HEK293 (cell line): ENCODE measurements around the gene PLEKHJ1.

Source experiments
- GLI4 ChIP-seq: fragments of 450-650 bp; formaldehyde crosslinking; IDR thresholded peaks from 2 replicates; pipeline ENCODE4 v1.5.1; 2016; ENCODE audit warnings: missing biosample characterization, missing genetic modification characterization
- KLF16 ChIP-seq: fragments of 450-650 bp; formaldehyde crosslinking; IDR thresholded peaks from 2 replicates; pipeline ENCODE4 v1.5.1; 2017; ENCODE audit warnings: missing biosample characterization, missing genetic modification characterization
- KLF7 ChIP-seq: fragments of 450-650 bp; formaldehyde crosslinking; IDR thresholded peaks from 2 replicates; pipeline ENCODE4 v1.5.1; 2016; ENCODE audit warnings: missing biosample characterization, missing genetic modification characterization, borderline replicate concordance
- PBX3 ChIP-seq: sonication (generic); formaldehyde crosslinking; IDR thresholded peaks from 2 replicates; pipeline ENCODE4 v1.8.1; 2022; ENCODE audit warnings: mild to moderate bottlenecking, moderate library complexity, missing genetic modification reagents
- PRDM6 ChIP-seq: fragments of 450-650 bp; formaldehyde crosslinking; IDR thresholded peaks from 2 replicates; pipeline ENCODE4 v1.5.1; 2017; ENCODE audit warnings: missing biosample characterization, missing genetic modification characterization
- SETDB1 ChIP-seq: IDR thresholded peaks from one replicate; pipeline ENCODE4 v1.6.1; 2017; ENCODE audit warnings: mild to moderate bottlenecking, low read length, moderate library complexity, mixed read lengths; ENCODE audit not compliant: insufficient read length
- SP2 ChIP-seq: fragments of 450-650 bp; formaldehyde crosslinking; IDR thresholded peaks from 2 replicates; pipeline ENCODE4 v1.5.1; 2016; ENCODE audit warnings: missing biosample characterization, missing genetic modification characterization
- SP3 ChIP-seq: fragments of 450-650 bp; formaldehyde crosslinking; IDR thresholded peaks from 2 replicates; pipeline ENCODE4 v1.5.1; 2016; ENCODE audit warnings: missing biosample characterization, missing genetic modification characterization
- ZBTB17 ChIP-seq: fragments of 450-650 bp; formaldehyde crosslinking; IDR thresholded peaks from 2 replicates; pipeline ENCODE4 v1.5.1; 2016; ENCODE audit warnings: missing biosample characterization, missing genetic modification characterization
- ZBTB6 ChIP-seq: fragments of 450-650 bp; formaldehyde crosslinking; IDR thresholded peaks from 2 replicates; pipeline ENCODE4 v1.5.1; 2017; ENCODE audit warnings: missing biosample characterization, missing genetic modification characterization
- ZFP37 ChIP-seq: fragments of 450-650 bp; formaldehyde crosslinking; IDR thresholded peaks from 2 replicates; pipeline ENCODE4 v1.5.1; 2016; ENCODE audit warnings: missing biosample characterization, missing genetic modification characterization
- ZIC2 ChIP-seq: fragments of 450-650 bp; formaldehyde crosslinking; IDR thresholded peaks from 2 replicates; pipeline ENCODE4 v1.5.1; 2016; ENCODE audit warnings: missing biosample characterization, missing genetic modification characterization
- ZNF121 ChIP-seq: fragments of 450-650 bp; formaldehyde crosslinking; IDR thresholded peaks from 2 replicates; pipeline ENCODE4 v1.5.1; 2016; ENCODE audit warnings: missing biosample characterization, missing genetic modification characterization
- ZNF146 ChIP-seq: fragments of 450-650 bp; formaldehyde crosslinking; IDR thresholded peaks from 2 replicates; pipeline ENCODE4 v1.5.1; 2016; ENCODE audit warnings: missing biosample characterization, missing genetic modification characterization
- ZNF2 ChIP-seq: fragments of 450-650 bp; formaldehyde crosslinking; IDR thresholded peaks from 2 replicates; pipeline ENCODE4 v1.5.1; 2016; ENCODE audit warnings: missing biosample characterization, missing genetic modification characterization
- ZNF239 ChIP-seq: fragments of 450-650 bp; formaldehyde crosslinking; IDR thresholded peaks from 2 replicates; pipeline ENCODE4 v1.5.1; 2016; ENCODE audit warnings: missing biosample characterization, missing genetic modification characterization
- ZNF302 ChIP-seq: fragments of 450-650 bp; formaldehyde crosslinking; IDR thresholded peaks from 2 replicates; pipeline ENCODE4 v1.5.1; 2016; ENCODE audit warnings: missing biosample characterization, missing genetic modification characterization, low read depth
- ZNF394 ChIP-seq: fragments of 450-650 bp; formaldehyde crosslinking; IDR thresholded peaks from 2 replicates; pipeline ENCODE4 v1.5.1; 2016; ENCODE audit warnings: missing biosample characterization, missing genetic modification characterization, mild to moderate bottlenecking, moderate library complexity, borderline replicate concordance
- ZNF404 ChIP-seq: fragments of 450-650 bp; formaldehyde crosslinking; IDR thresholded peaks from 2 replicates; pipeline ENCODE4 v1.5.1; 2017; ENCODE audit warnings: missing biosample characterization, missing genetic modification characterization
- ZNF449 ChIP-seq: fragments of 450-650 bp; formaldehyde crosslinking; IDR thresholded peaks from 2 replicates; pipeline ENCODE4 v1.5.1; 2017; ENCODE audit warnings: missing biosample characterization, mild to moderate bottlenecking, missing genetic modification characterization, moderate library complexity
- ZNF571 ChIP-seq: fragments of 450-650 bp; formaldehyde crosslinking; IDR thresholded peaks from 2 replicates; pipeline ENCODE4 v1.5.0; 2017; ENCODE audit warnings: missing biosample characterization, missing genetic modification characterization
- ZNF610 ChIP-seq: fragments of 450-650 bp; formaldehyde crosslinking; IDR thresholded peaks from 2 replicates; pipeline ENCODE4 v1.5.1; 2016; ENCODE audit warnings: missing biosample characterization, missing genetic modification characterization, borderline replicate concordance
- ZNF654 ChIP-seq: fragments of 450-650 bp; formaldehyde crosslinking; IDR thresholded peaks from 2 replicates; pipeline ENCODE4 v1.5.1; 2016; ENCODE audit warnings: low read depth, missing biosample characterization, missing genetic modification characterization
- ZNF692 ChIP-seq: fragments of 450-650 bp; formaldehyde crosslinking; IDR thresholded peaks from 2 replicates; pipeline ENCODE4 v1.5.1; 2016; ENCODE audit warnings: missing biosample characterization, missing genetic modification characterization
- ZNF701 ChIP-seq: fragments of 450-650 bp; formaldehyde crosslinking; IDR thresholded peaks from 2 replicates; pipeline ENCODE4 v1.5.1; 2016; ENCODE audit warnings: missing biosample characterization, missing genetic modification characterization
- ZNF747 ChIP-seq: fragments of 450-650 bp; formaldehyde crosslinking; IDR thresholded peaks from 2 replicates; pipeline ENCODE4 v1.5.1; 2016; ENCODE audit warnings: missing biosample characterization, missing genetic modification characterization
- ZNF791 ChIP-seq: fragments of 450-650 bp; formaldehyde crosslinking; IDR thresholded peaks from 2 replicates; pipeline ENCODE4 v1.5.1; 2016; ENCODE audit warnings: missing biosample characterization, missing genetic modification characterization
- ZNF843 ChIP-seq: fragments of 450-650 bp; formaldehyde crosslinking; IDR thresholded peaks from 2 replicates; pipeline ENCODE4 v1.5.1; 2016; ENCODE audit warnings: missing biosample characterization, missing genetic modification characterization
- ZSCAN30 ChIP-seq: fragments of 450-650 bp; IDR thresholded peaks from 2 replicates; pipeline ENCODE4 v1.5.1; 2018; ENCODE audit warnings: missing biosample characterization, mild to moderate bottlenecking, missing genetic modification characterization, moderate library complexity

The PLEKHJ1 gene

GRCh38 chr19:2237051-2237868 lies 1.1 kb upstream of the PLEKHJ1 start (continued):
- 0 out of 2 replicates have a peak, but pooled peaks have one; percentile 7 for TF ChIP-seq ZBTB6 (tag by site-specific recombination)
- no peak for TF ChIP-seq ZNF791 (tag by site-specific recombination)
- no peak for TF ChIP-seq ZNF654 (tag by site-specific recombination)
- 0 out of 2 replicates have a peak, but pooled peaks have one; percentile 2 for TF ChIP-seq ZNF843 (tag by site-specific recombination)
- TF ChIP-seq ZNF449: 0 out of 2 replicates have a peak, but pooled peaks have one; percentile 46
- no peak for TF ChIP-seq ZNF701 (tag by site-specific recombination)
- peak; percentile 37; the same call in 1 of the 2 replicates for TF ChIP-seq ZNF394 (tag by site-specific recombination)
- no peak for TF ChIP-seq SETDB1
- no peak for TF ChIP-seq KLF16 (tag by site-specific recombination)
- TF ChIP-seq ZNF121 (tag by site-specific recombination): peak; percentile 100
- no peak for TF ChIP-seq ZNF302 (tag by site-specific recombination)
- 0 out of 2 replicates have a peak, but pooled peaks have one; percentile 3 for TF ChIP-seq PBX3 (CRISPR knock-in tag)
- no peak for TF ChIP-seq ZNF747
- TF ChIP-seq ZNF404 (tag by site-specific recombination): no peak
- no peak for TF ChIP-seq ZBTB17 (tag by site-specific recombination)
- 0 out of 2 replicates have a peak, but pooled peaks have one; percentile 7 for TF ChIP-seq ZNF239 (tag by site-specific recombination)
- TF ChIP-seq KLF7: no peak
- TF ChIP-seq SP2 (tag by site-specific recombination): no peak; the same call in 1 of the 2 replicates
- peak; percentile 1; the same call in 1 of the 2 replicates for TF ChIP-seq ZSCAN30 (tag by site-specific recombination)
- TF ChIP-seq GLI4 (tag by site-specific recombination): no peak
- no peak; the same call in 1 of the 2 replicates for TF ChIP-seq ZNF2 (tag by site-specific recombination)
- TF ChIP-seq ZNF610 (tag by site-specific recombination): no peak
- peak; percentile 63; the same call in 1 of the 2 replicates for TF ChIP-seq ZIC2 (tag by site-specific recombination)
- 0 out of 2 replicates have a peak, but pooled peaks have one; percentile 2 for TF ChIP-seq ZNF146 (tag by site-specific recombination)
- TF ChIP-seq PRDM6: no peak
- TF ChIP-seq SP3 (tag by site-specific recombination): peak; percentile 55; the same call in 1 of the 2 replicates
- no peak for TF ChIP-seq ZNF571 (tag by site-specific recombination)
- no peak for TF ChIP-seq ZFP37 (tag by site-specific recombination)
- TF ChIP-seq ZNF692 (tag by site-specific recombination): no peak
